HG03565 (cell line): ENCODE results near the gene PCDHB14.
"Not testable (repeated sequence)": the region's sequence is repeated elsewhere in the genome, so short reads cannot be mapped to it uniquely, and the experiment has no call there.

Experiments used
- ATAC-seq: cut with Tn5 transposase; IDR thresholded peaks from one replicate; pipeline ENCODE4 v1.9.1; 2021; ENCODE audit warnings: mild to moderate bottlenecking, moderate library complexity; ENCODE audit not compliant: unreplicated experiment

The PCDHB14 gene

GRCh38 chr5:141208478-141208877, 14.7 kb upstream of the PCDHB14 start, which contains the start of gene PCDHB12:
PCDHB12 (plus strand) TSS chr5:141208719; CDS start chr5:141208908, 189 bp downstream.
- ATAC-seq = no peak

- ATAC-seq = not testable (repeated sequence)
These were observed 12.9 kb upstream of the PCDHB14 start for GRCh38 chr5:141210281-141210680.

- ATAC-seq = not testable (repeated sequence)
These were observed 12.3 kb upstream of the PCDHB14 start for GRCh38 chr5:141210849-141211248.

GRCh38 chr5:141213656-141214339, 9.3 kb upstream of the PCDHB14 start, which contains the start of gene PCDHB13:
PCDHB13 (plus strand) TSS chr5:141213919; CDS start chr5:141214124, 205 bp downstream.
- ATAC-seq = not testable (repeated sequence)

GRCh38 chr5:141214583-141214982, 8.6 kb upstream of the PCDHB14 start:
- not testable (repeated sequence) for ATAC-seq

GRCh38 chr5:141215504-141215903, 7.6 kb upstream of the PCDHB14 start:
- ATAC-seq = not testable (repeated sequence)

- ATAC-seq = not testable (repeated sequence)
These were observed 7.1 kb upstream of the PCDHB14 start for GRCh38 chr5:141216035-141216434.

- ATAC-seq = not testable (repeated sequence)
These were observed 1.7 kb downstream of the PCDHB14 start for GRCh38 chr5:141224844-141225243.

- ATAC-seq = not testable (repeated sequence)
These were observed 2.3 kb downstream of the PCDHB14 start for GRCh38 chr5:141225421-141225820.

- ATAC-seq = no peak
These were observed 11.0 kb downstream of the PCDHB14 start for GRCh38 chr5:141234109-141234667.

- ATAC-seq = not testable (repeated sequence)
These were observed 12.8 kb downstream of the PCDHB14 start for GRCh38 chr5:141235922-141236321.

GRCh38 chr5:141236516-141237313, 13.6 kb downstream of the PCDHB14 start:
- no peak for ATAC-seq

GRCh38 chr5:141241496-141241895, 18.4 kb downstream of the PCDHB14 start:
- ATAC-seq = no peak

- ATAC-seq = no peak
These were observed 22.1 kb downstream of the PCDHB14 start, which contains the start of gene PCDHB15 for GRCh38 chr5:141245250-141245717. PCDHB15 (plus strand) TSS chr5:141245395; CDS start chr5:141245579, 184 bp downstream.

GRCh38 chr5:141246971-141247370, 23.8 kb downstream of the PCDHB14 start:
- ATAC-seq = not testable (repeated sequence)

GRCh38 chr5:141247434-141247833, 24.3 kb downstream of the PCDHB14 start:
- ATAC-seq = not testable (repeated sequence)

- ATAC-seq = no peak
These were observed 27.4 kb downstream of the PCDHB14 start for GRCh38 chr5:141250576-141250975.

- no peak for ATAC-seq
These were observed 35.3 kb downstream of the PCDHB14 start for GRCh38 chr5:141258464-141258863.

- no peak for ATAC-seq
These were observed 35.8 kb downstream of the PCDHB14 start for GRCh38 chr5:141258948-141259347.

- ATAC-seq = no peak
These were observed 37.5 kb downstream of the PCDHB14 start for GRCh38 chr5:141260458-141261237.

GRCh38 chr5:141261238-141261546, 38.0 kb downstream of the PCDHB14 start:
- ATAC-seq = no peak
